Esophagus (tissue), 2 donors: ENCODE results near the gene PBLD. TPM values are rescaled to one million over a fixed set of nuclear protein-coding genes. Genes with fewer than 3 reads are reported as not detected.

ENCODE experiments used
- H3K27ac ChIP-seq, 2 donors: one replicate each; pipeline ENCODE4 v1.5.1; 2013; ENCODE audit warnings: low read depth in 2 of 2, mild to moderate bottlenecking in 2 of 2, inconsistent platforms in 1 of 2, low read length in 1 of 2, moderate library complexity in 1 of 2
- H3K27me3 ChIP-seq, 2 donors: one replicate each; pipeline ENCODE4 v1.6.1; 2013; ENCODE audit warnings: low read length in 2 of 2, control low read depth in 1 of 2, mild to moderate bottlenecking in 1 of 2; ENCODE audit not compliant: insufficient read depth in 2 of 2, control insufficient read depth in 1 of 2
- H3K36me3 ChIP-seq, 2 donors: one replicate each; pipeline ENCODE4 v1.6.1; 2013; ENCODE audit warnings: low read length in 1 of 2; ENCODE audit not compliant: control insufficient read depth in 2 of 2, insufficient read depth in 2 of 2
- H3K4me1 ChIP-seq, 2 donors: one replicate each; pipeline ENCODE4 v1.6.1; 2013; ENCODE audit warnings: low read length in 1 of 2; ENCODE audit not compliant: control insufficient read depth in 2 of 2, insufficient read depth in 2 of 2
- H3K4me3 ChIP-seq, 2 donors: one replicate each; pipeline ENCODE4 v1.5.1; 2013; ENCODE audit warnings: low read length in 2 of 2, mild to moderate bottlenecking in 2 of 2, low read depth in 1 of 2, moderate library complexity in 1 of 2
- H3K9me3 ChIP-seq, 2 donors: one replicate each; pipeline ENCODE4 v1.6.1; 2013; ENCODE audit warnings: mild to moderate bottlenecking in 2 of 2, low read depth in 1 of 2, low read length in 1 of 2, moderate library complexity in 1 of 2; ENCODE audit not compliant: control insufficient read depth in 2 of 2, insufficient read depth in 1 of 2
- WGBS, 2 donors: extraction: QIAGEN DNeasy Blood & Tissue Kit; methylation state at CpG; one replicate each; pipeline ENCODE4 v1.1.7; 2013; 5-methylcytosine and 5-hydroxymethylcytosine counted together
- polyA plus RNA-seq, 2 donors: library from polyadenylated mRNA; stranded (reverse); fragments of 200-250 nt; gene quantifications; one replicate each; pipeline ENCODE4 v1.2.3, GENCODE V29; 2013
- donor health status: healthy with polysubstance abuse.
- donor health status: Bipolar disorder and iron deficiency.

Gene PBLD
- polyA plus RNA-seq, 2 donors = 1.1 to 1.2 TPM

DNA sequence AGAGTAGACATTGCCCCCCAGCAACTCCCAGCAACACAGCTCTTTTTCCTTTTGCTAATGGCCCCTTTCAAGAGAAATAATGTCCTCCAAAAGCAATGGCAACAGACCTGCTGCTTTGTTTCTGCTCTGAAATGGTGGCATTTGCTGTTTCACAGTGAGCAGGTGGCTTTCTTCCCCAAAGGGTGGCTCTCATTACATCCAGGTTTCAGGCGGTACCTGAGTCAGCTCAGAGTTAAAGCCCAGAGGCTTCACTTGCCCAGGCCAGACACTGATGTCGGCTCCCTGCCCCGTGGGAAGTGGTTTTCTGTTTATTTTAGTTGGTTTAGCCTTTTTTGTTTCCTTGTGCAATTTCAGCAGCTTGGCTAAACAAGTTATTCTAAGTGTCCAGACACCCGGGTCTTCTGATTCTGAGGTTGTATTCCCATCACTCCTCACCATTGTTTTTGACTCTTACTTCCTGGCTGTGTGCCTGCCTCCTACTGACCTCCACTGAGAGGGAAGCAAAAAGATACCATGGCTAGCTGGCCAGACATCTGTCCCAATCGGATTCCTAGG is 93.1 kb downstream of the PBLD start:
- no peak overlapping the region for H3K27ac ChIP-seq
- H3K4me3 ChIP-seq = no peak overlapping the region
- no peaks in the 10 kb centered on the region for H3K36me3 ChIP-seq
- peaks cover 0 to 2% of the 10 kb centered on the region in 2 donors for H3K9me3 ChIP-seq
- WGBS, 2 donors = 42 to 63% methylated on average over 5 of the region's 5 CpGs
- no peaks in the 10 kb centered on the region for H3K27me3 ChIP-seq
- H3K4me1 ChIP-seq = peaks cover 0 to 2% of the 10 kb centered on the region in 2 donors

DNA sequence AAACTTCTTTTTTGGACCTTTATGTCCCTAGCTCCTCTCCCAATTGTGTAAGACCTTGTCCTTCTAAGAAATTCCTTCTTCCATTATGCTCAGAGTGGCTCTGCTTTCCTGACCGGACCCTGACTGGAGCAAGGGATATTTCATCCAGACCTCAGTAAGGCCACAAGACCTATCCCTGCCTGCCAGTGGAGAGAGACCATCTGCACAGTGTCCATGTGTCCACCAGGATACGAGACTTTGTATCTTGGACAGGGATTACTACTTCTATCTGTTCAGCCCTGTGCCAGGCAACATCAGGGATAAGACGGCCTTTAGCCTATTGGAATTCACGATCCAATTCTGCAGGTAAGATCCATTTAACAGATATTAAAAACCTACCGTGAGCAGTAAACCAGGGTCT is 93.7 kb downstream of the PBLD start:
- Histone ChIP-seq H3K9me3 (peaks cover 0 to 2% of the 10 kb centered on the region in 2 donors), H3K4me1 (peaks cover 0 to 2% of the 10 kb centered on the region in 2 donors), H3K27ac (no peak overlapping the region), H3K4me3 (no peak overlapping the region), H3K27me3 (no peaks in the 10 kb centered on the region), H3K36me3 (no peaks in the 10 kb centered on the region)
- WGBS, 2 donors = 92 to 94% methylated on average over 5 of the region's 5 CpGs

DNA sequence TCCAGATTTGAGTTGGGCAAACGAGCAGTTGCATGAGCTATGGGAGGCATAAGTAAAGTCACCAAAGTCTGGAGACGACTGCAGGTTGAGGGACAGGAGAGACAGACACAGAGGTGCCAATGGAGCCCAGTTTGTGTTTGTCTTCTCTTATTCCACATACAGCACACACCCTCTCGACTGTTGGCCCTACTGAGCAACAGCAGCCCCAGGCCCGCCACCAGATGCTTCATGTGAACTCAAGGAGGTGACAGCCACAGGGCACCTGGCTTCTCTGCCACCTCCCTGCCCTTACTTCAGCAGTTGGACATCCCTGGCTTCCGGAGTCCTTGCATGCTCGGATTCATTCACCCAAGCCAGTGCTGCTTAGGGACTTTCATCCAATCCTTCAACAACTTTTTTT is 94.4 kb downstream of the PBLD start:
- 89 to 90% methylated on average over 6 of the region's 6 CpGs for WGBS, 2 donors
- peaks cover 0 to 2% of the 10 kb centered on the region in 2 donors for H3K9me3 ChIP-seq
- no peak overlapping the region for H3K4me3 ChIP-seq
- H3K36me3 ChIP-seq = no peaks in the 10 kb centered on the region
- H3K4me1 ChIP-seq = peaks cover 0 to 2% of the 10 kb centered on the region in 2 donors
- no peak overlapping the region for H3K27ac ChIP-seq
- no peaks in the 10 kb centered on the region for H3K27me3 ChIP-seq

DNA sequence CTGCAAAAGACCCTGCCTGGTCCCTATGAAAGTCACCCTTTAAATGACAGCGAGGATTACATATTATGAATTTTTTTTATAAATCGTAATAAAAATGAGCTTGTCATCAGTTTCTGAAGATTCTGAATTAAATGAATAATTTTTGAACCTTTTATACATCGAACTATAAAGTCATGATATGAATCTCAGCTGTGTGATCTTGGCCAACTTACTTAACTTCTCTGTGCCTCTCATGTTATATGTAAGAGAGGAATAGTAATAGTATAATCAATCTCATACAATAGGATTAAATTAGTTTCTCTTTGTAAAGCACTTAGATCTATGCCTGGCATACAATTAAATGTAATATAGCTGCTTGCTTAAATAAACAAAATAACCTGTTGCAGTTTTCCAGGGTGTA is 95.6 kb downstream of the PBLD start:
- no peak overlapping the region for H3K4me3 ChIP-seq
- 89 to 91% methylated on average over 3 of the region's 3 CpGs for WGBS, 2 donors
- H3K4me1 ChIP-seq = peaks cover 0 to 2% of the 10 kb centered on the region in 2 donors
- no peak overlapping the region for H3K27ac ChIP-seq
- H3K9me3 ChIP-seq = peaks cover 0 to 2% of the 10 kb centered on the region in 2 donors
- H3K36me3 ChIP-seq = no peaks in the 10 kb centered on the region
- H3K27me3 ChIP-seq = no peaks in the 10 kb centered on the region

DNA sequence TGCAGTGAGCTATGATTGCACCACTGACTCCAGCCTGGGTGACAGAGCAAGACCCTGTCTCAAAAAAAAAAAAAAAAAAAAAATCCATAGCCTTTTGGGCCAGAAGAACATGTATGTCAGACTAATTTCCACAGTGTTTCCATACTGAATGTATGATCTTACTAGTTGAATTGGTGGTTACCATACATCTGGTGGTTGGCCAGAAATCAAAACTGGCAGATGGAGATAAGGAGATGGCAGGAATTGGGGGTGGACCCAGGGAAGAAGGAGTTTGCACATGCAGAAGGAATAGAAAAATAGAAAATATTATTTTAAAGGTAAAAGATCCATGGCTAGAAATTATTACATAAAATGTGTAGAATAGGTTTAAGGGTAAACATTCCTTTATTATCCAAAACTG is 97.1 kb downstream of the PBLD start:
- peaks cover 0 to 2% of the 10 kb centered on the region in 2 donors for H3K9me3 ChIP-seq
- H3K27ac ChIP-seq = no peak overlapping the region
- peaks cover 0 to 2% of the 10 kb centered on the region in 2 donors for H3K27me3 ChIP-seq
- no peaks in the 10 kb centered on the region for H3K36me3 ChIP-seq
- no peak overlapping the region for H3K4me3 ChIP-seq
- peaks cover 2 to 5% of the 10 kb centered on the region in 2 donors for H3K4me1 ChIP-seq

DNA sequence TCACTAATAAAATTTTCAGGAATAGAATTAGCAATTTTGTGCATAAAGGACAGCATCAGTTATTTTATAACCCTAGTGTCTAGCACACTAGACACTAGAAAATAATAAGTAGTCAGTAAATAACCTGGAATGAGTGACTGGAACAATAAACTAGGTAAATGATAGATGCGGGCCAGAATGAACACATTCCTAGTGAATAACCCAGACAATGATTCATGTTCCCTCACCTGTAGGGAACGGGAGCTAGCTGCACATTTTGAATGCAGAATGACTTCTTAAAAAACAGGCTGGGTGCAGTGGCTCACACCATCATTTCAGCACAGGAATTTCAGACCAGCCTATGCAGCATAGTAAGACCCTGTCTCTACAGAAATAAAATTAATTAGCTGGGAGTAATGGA is 97.6 kb downstream of the PBLD start:
- H3K9me3 ChIP-seq = peaks cover 0 to 2% of the 10 kb centered on the region in 2 donors
- H3K27me3 ChIP-seq = peaks cover 0 to 2% of the 10 kb centered on the region in 2 donors
- no peak overlapping the region for H3K4me3 ChIP-seq
- H3K36me3 ChIP-seq = no peaks in the 10 kb centered on the region
- WGBS, 2 donors = 50 to 60% methylated on average over 2 of the region's 2 CpGs
- H3K4me1 ChIP-seq = peaks cover 2 to 5% of the 10 kb centered on the region in 2 donors
- no peak overlapping the region for H3K27ac ChIP-seq

DNA sequence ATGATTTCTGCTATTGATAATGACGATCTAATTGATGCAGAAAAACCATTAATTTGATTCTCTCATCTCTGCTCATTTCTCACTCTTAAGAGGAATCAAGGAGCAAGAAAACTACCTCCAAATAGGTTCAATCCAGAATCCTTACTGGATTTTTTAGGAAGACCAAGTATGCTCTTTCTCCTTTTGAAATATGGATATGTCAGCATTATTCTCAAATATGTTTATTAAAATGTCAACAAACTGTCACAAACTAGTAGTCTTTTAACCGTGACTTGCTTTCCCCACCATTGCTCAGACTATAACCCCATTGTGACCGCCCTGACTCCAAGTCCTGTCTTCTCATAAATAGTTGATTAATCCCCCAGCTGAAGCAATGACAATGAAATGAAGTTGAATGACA is 99.7 kb downstream of the PBLD start:
- peaks cover 0 to 2% of the 10 kb centered on the region in 2 donors for H3K27me3 ChIP-seq
- no peaks in the 10 kb centered on the region for H3K9me3 ChIP-seq
- H3K4me1 ChIP-seq = peaks cover 0 to 5% of the 10 kb centered on the region in 2 donors
- H3K4me3 ChIP-seq = no peak overlapping the region
- WGBS, 2 donors = 83 to 86% methylated on average over 3 of the region's 3 CpGs
- no peaks in the 10 kb centered on the region for H3K36me3 ChIP-seq
- H3K27ac ChIP-seq = no peak overlapping the region

Other genes with a start within 250 kb of the PBLD start
- gene MYPN, start 223.4 kb downstream of the PBLD start, polyA plus RNA-seq = under 1 TPM in 1 of 2 donors, not detected in 1; 0.01 TPM
- under 1 TPM in 1 of 2 donors, not detected in 1; 0.02 TPM for gene ATOH7, start 100.8 kb downstream of the PBLD start, polyA plus RNA-seq
- 10 to 100 TPM; 83.3 to 87.4 TPM for gene HNRNPH3, start 864 bp downstream of the PBLD start, polyA plus RNA-seq
- gene RUFY2, start 74.3 kb upstream of the PBLD start, polyA plus RNA-seq = 1 to 10 TPM; 4.9 to 5.1 TPM
- gene DNA2, start 139.0 kb upstream of the PBLD start, polyA plus RNA-seq = 1 to 10 TPM; 1.8 TPM
- gene SLC25A16, start 194.6 kb upstream of the PBLD start, polyA plus RNA-seq = 10 to 100 TPM in 1 of 2 donors, 1 to 10 TPM in 1; 6.2 to 11.6 TPM
- under 1 TPM; 0.05 to 0.16 TPM for gene TET1, start 227.4 kb upstream of the PBLD start, polyA plus RNA-seq